WTC11 (cell line): ENCODE data around the gene EDC4. TPM values are rescaled to one million over a fixed set of nuclear protein-coding genes. Genes with fewer than 3 reads are reported as not detected.

ENCODE experiments used
- ATAC-seq: fragments of 200-7000 bp; cut with Tn5 transposase; 2 replicates; pipeline ENCODE4 v1.10.0; 2021; ENCODE audit warnings: mild to moderate bottlenecking, moderate library complexity
- CTCF ChIA-PET: fragments of 300-600 bp; sonication (Branson Sonifier 250); formaldehyde crosslinking; loops from one replicate; lab custom pipeline; 2021; ENCODE audit warnings: antibody characterized with exemption; lab: Charles Lee
- POLR2A ChIA-PET: fragments of 350-600 bp; sonication (Branson Sonifier 250); formaldehyde crosslinking; loops from one replicate; lab custom pipeline; 2021; ENCODE audit warnings: antibody characterized with exemption; lab: Charles Lee
- DNase-seq: peaks from one replicate; pipeline ENCODE4 v3.0.0; 2021; ENCODE audit warnings: low spot score
- H3K27ac Mint-ChIP-seq: 2 replicates; pipeline ENCODE4 v1.8.0; 2021; ENCODE audit warnings: mixed read lengths
- H3K27me3 Mint-ChIP-seq: 2 replicates; pipeline ENCODE4 v1.8.0; 2021; ENCODE audit warnings: low read depth, mild to moderate bottlenecking, moderate library complexity, mixed read lengths
- H3K36me3 Mint-ChIP-seq: 2 replicates; pipeline ENCODE4 v1.8.0; 2021; ENCODE audit warnings: mixed read lengths
- H3K4me1 Mint-ChIP-seq: 2 replicates; pipeline ENCODE4 v1.8.0; 2022; ENCODE audit warnings: mixed read lengths
- H3K4me3 Mint-ChIP-seq: 2 replicates; pipeline ENCODE4 v1.8.0; 2021; ENCODE audit warnings: mild to moderate bottlenecking, moderate library complexity, mixed read lengths
- H3K9me3 Mint-ChIP-seq: 2 replicates; pipeline ENCODE4 v1.8.0; 2021; ENCODE audit warnings: mixed read lengths
- ESRRA ChIP-seq: sonication (generic); formaldehyde crosslinking; IDR thresholded peaks from 2 replicates; pipeline ENCODE4 v1.8.1; 2022; ENCODE audit warnings: mild to moderate bottlenecking, missing genetic modification reagents, borderline replicate concordance
- HMGA2 ChIP-seq: fragments of 250-450 bp; sonication (Bioruptor Pico); IDR thresholded peaks from 2 replicates; pipeline ENCODE4 v1.4.0; 2021; ENCODE audit warnings: mild to moderate bottlenecking, moderate library complexity
- NFYB ChIP-seq: sonication (generic); formaldehyde crosslinking; conservative IDR thresholded peaks from 2 replicates; pipeline ENCODE4 v1.8.0; 2022; ENCODE audit warnings: low read depth, missing genetic modification reagents
- OVOL2 ChIP-seq: fragments of 250-450 bp; sonication (Bioruptor Pico); IDR thresholded peaks from 2 replicates; pipeline ENCODE4 v1.9.0; 2021; ENCODE audit warnings: mild to moderate bottlenecking, borderline replicate concordance
- SMAD3 ChIP-seq: sonication (generic); formaldehyde crosslinking; IDR thresholded peaks from 2 replicates; pipeline ENCODE4 v1.8.0; 2022; ENCODE audit warnings: missing genetic modification reagents, mild to moderate bottlenecking, borderline replicate concordance
- total RNA-seq: library from RNA; stranded (reverse); gene quantifications from 3 replicates; pipeline ENCODE4 v1.2.3, GENCODE V29; 2021
- TF ChIP-seq, protein P1 (sequence below): fragments of 250-450 bp; sonication (Bioruptor Pico); IDR thresholded peaks from 2 replicates; pipeline ENCODE4 v1.9.0; 2021; ENCODE audit warnings: mild to moderate bottlenecking
- TF ChIP-seq, protein P2 (sequence below): sonication (generic); formaldehyde crosslinking; IDR thresholded peaks from 2 replicates; pipeline ENCODE4 v1.8.0; 2022; ENCODE audit warnings: missing genetic modification reagents
- TF ChIP-seq, protein P3 (sequence below): sonication (generic); formaldehyde crosslinking; IDR thresholded peaks from 2 replicates; pipeline ENCODE4 v1.8.1; 2023; ENCODE audit warnings: mild to moderate bottlenecking, missing genetic modification reagents
- TF ChIP-seq, protein P4 (sequence below): sonication (generic); formaldehyde crosslinking; IDR thresholded peaks from 2 replicates; pipeline ENCODE4 v1.8.1; 2022; ENCODE audit warnings: low read depth, missing genetic modification reagents, borderline replicate concordance
- TF ChIP-seq, protein P5 (sequence below): sonication (generic); formaldehyde crosslinking; IDR thresholded peaks from 2 replicates; pipeline ENCODE4 v1.8.0; 2023; ENCODE audit warnings: mild to moderate bottlenecking, missing genetic modification reagents
- TF ChIP-seq, protein P6 (sequence below): sonication (generic); formaldehyde crosslinking; IDR thresholded peaks from 2 replicates; pipeline ENCODE4 v1.8.1; 2022; ENCODE audit warnings: mild to moderate bottlenecking, moderate library complexity, missing genetic modification reagents

Gene EDC4
- total RNA-seq, 1 experiment from 2014 or later = 83.7 TPM

DNA sequence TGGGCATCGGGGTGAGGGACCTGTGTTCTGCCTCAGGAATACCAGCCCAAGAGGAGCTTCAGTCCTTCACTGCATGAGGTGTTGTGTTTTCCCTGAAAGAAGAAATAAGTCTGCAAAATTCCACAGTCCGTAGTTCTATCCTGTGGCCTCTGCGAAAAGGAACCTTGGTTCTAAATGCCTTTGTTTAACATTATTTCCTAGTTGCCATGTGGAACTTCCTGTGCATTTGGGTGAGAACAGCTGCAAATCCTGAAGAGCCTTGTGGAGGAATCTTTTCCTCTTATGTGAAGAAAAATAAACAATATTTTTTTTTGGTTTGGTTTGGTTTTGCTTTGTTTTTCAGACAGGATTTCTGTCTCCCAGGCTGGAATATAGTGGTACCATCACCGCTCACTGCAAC lies 30.0 kb downstream of the EDC4 start:
- H3K4me1 Mint-ChIP-seq = no peaks in the 10 kb centered on the region
- peak overlapping the region; percentile 65; the same call in 1 of the 2 replicates for H3K27ac Mint-ChIP-seq
- DNase-seq (no peak), ATAC-seq (no peak)
- H3K36me3 Mint-ChIP-seq = peaks cover 8% of the 10 kb centered on the region
- no peaks in the 10 kb centered on the region for H3K27me3 Mint-ChIP-seq
- TF ChIP-seq NFYB (no peak), OVOL2 (CRISPR knock-in tag) (no peak), SMAD3 (no peak)
- TF ChIP-seq, protein P1, sequence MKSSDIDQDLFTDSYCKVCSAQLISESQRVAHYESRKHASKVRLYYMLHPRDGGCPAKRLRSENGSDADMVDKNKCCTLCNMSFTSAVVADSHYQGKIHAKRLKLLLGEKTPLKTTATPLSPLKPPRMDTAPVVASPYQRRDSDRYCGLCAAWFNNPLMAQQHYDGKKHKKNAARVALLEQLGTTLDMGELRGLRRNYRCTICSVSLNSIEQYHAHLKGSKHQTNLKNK = no peak
- TF ChIP-seq, protein P2, sequence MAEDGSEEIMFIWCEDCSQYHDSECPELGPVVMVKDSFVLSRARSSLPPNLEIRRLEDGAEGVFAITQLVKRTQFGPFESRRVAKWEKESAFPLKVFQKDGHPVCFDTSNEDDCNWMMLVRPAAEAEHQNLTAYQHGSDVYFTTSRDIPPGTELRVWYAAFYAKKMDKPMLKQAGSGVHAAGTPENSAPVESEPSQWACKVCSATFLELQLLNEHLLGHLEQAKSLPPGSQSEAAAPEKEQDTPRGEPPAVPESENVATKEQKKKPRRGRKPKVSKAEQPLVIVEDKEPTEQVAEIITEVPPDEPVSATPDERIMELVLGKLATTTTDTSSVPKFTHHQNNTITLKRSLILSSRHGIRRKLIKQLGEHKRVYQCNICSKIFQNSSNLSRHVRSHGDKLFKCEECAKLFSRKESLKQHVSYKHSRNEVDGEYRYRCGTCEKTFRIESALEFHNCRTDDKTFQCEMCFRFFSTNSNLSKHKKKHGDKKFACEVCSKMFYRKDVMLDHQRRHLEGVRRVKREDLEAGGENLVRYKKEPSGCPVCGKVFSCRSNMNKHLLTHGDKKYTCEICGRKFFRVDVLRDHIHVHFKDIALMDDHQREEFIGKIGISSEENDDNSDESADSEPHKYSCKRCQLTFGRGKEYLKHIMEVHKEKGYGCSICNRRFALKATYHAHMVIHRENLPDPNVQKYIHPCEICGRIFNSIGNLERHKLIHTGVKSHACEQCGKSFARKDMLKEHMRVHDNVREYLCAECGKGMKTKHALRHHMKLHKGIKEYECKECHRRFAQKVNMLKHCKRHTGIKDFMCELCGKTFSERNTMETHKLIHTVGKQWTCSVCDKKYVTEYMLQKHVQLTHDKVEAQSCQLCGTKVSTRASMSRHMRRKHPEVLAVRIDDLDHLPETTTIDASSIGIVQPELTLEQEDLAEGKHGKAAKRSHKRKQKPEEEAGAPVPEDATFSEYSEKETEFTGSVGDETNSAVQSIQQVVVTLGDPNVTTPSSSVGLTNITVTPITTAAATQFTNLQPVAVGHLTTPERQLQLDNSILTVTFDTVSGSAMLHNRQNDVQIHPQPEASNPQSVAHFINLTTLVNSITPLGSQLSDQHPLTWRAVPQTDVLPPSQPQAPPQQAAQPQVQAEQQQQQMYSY (CRISPR knock-in tag) = no peak
- TF ChIP-seq, protein P3, sequence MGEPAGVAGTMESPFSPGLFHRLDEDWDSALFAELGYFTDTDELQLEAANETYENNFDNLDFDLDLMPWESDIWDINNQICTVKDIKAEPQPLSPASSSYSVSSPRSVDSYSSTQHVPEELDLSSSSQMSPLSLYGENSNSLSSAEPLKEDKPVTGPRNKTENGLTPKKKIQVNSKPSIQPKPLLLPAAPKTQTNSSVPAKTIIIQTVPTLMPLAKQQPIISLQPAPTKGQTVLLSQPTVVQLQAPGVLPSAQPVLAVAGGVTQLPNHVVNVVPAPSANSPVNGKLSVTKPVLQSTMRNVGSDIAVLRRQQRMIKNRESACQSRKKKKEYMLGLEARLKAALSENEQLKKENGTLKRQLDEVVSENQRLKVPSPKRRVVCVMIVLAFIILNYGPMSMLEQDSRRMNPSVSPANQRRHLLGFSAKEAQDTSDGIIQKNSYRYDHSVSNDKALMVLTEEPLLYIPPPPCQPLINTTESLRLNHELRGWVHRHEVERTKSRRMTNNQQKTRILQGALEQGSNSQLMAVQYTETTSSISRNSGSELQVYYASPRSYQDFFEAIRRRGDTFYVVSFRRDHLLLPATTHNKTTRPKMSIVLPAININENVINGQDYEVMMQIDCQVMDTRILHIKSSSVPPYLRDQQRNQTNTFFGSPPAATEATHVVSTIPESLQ (CRISPR knock-in tag) = no peak
- ChIA-PET CTCF (interaction anchor here (1.1 kb wide), 1 partner anchor 19 kb away, joined by 4 read pairs; no protein-coding TSS in a partner anchor), POLR2A (no interaction called here)
- no peak overlapping the region for H3K4me3 Mint-ChIP-seq
- H3K9me3 Mint-ChIP-seq = no peaks in the 10 kb centered on the region

DNA sequence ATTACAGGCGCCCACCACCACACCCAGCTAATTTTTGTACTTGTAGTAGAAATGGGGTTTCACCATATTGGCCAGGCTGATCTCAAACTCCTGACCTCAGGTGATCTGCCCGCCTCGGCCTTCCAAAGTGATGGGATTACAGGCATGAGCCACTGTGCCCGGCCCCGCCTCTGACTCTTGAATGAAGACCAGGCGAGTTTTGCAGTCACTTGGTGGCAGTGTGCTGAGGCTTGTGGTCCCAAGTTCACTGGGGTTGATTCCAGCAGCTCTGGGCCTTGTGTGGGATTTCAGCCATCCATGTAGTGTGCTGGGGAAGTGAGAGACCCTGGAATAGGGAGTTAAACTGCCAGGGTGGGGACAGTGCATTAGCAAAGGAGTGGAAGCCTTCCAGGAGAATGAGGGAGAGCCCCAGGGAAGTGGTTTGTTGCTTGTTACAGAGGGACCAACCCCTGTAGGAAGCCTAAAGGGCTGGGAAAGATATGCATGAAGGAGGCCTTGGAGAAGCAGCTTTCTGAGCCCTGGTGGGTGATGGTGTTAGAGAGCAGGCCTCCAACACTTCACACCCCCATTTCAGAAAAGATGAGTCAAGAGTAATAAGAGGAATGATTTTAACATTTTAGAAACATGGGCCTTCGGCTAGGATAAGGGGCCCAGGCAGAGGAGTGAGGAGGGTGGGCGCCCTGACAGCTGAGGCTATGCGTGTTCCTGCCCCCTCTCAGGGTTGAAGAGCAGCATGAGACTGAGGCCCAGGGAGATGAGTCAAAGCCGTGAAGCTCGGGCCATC lies 34.7 kb downstream of the EDC4 start:
- no peaks in the 10 kb centered on the region for H3K9me3 Mint-ChIP-seq
- H3K4me3 Mint-ChIP-seq = no peak overlapping the region
- DNase-seq = no peak
- TF ChIP-seq, protein P4, sequence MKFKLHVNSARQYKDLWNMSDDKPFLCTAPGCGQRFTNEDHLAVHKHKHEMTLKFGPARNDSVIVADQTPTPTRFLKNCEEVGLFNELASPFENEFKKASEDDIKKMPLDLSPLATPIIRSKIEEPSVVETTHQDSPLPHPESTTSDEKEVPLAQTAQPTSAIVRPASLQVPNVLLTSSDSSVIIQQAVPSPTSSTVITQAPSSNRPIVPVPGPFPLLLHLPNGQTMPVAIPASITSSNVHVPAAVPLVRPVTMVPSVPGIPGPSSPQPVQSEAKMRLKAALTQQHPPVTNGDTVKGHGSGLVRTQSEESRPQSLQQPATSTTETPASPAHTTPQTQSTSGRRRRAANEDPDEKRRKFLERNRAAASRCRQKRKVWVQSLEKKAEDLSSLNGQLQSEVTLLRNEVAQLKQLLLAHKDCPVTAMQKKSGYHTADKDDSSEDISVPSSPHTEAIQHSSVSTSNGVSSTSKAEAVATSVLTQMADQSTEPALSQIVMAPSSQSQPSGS (CRISPR knock-in tag) = no peak
- TF ChIP-seq, protein P5, sequence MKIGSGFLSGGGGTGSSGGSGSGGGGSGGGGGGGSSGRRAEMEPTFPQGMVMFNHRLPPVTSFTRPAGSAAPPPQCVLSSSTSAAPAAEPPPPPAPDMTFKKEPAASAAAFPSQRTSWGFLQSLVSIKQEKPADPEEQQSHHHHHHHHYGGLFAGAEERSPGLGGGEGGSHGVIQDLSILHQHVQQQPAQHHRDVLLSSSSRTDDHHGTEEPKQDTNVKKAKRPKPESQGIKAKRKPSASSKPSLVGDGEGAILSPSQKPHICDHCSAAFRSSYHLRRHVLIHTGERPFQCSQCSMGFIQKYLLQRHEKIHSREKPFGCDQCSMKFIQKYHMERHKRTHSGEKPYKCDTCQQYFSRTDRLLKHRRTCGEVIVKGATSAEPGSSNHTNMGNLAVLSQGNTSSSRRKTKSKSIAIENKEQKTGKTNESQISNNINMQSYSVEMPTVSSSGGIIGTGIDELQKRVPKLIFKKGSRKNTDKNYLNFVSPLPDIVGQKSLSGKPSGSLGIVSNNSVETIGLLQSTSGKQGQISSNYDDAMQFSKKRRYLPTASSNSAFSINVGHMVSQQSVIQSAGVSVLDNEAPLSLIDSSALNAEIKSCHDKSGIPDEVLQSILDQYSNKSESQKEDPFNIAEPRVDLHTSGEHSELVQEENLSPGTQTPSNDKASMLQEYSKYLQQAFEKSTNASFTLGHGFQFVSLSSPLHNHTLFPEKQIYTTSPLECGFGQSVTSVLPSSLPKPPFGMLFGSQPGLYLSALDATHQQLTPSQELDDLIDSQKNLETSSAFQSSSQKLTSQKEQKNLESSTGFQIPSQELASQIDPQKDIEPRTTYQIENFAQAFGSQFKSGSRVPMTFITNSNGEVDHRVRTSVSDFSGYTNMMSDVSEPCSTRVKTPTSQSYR = no peak
- TF ChIP-seq OVOL2 (CRISPR knock-in tag) (no peak), HMGA2 (CRISPR knock-in tag) (no peak), ESRRA (CRISPR knock-in tag) (no peak)
- TF ChIP-seq, protein P6, sequence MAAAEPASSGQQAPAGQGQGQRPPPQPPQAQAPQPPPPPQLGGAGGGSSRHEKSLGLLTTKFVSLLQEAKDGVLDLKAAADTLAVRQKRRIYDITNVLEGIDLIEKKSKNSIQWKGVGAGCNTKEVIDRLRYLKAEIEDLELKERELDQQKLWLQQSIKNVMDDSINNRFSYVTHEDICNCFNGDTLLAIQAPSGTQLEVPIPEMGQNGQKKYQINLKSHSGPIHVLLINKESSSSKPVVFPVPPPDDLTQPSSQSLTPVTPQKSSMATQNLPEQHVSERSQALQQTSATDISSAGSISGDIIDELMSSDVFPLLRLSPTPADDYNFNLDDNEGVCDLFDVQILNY (CRISPR knock-in tag) = no peak
- TF ChIP-seq, all 79 proteins: peak for 0
- ChIA-PET CTCF (interaction anchor here (1.0 to 1.3 kb wide), 3 partner anchors 21 to 87 kb away, joined by 3 read pairs; no protein-coding TSS in a partner anchor), POLR2A (no interaction called here)
- H3K27ac Mint-ChIP-seq = peak overlapping the region; percentile 71; the same call in 1 of the 2 replicates
- peak; percentile 49 for ATAC-seq
- H3K27me3 Mint-ChIP-seq = no peaks in the 10 kb centered on the region
- no peaks in the 10 kb centered on the region for H3K4me1 Mint-ChIP-seq
- peaks cover 25% of the 10 kb centered on the region for H3K36me3 Mint-ChIP-seq
